Measurements from ENCODE around the gene PTPRR.
"Not testable (repeated sequence)": the region's sequence is repeated elsewhere in the genome, so short reads cannot be mapped to it uniquely, and the experiment has no call there.

PTPRR gene

DNA sequence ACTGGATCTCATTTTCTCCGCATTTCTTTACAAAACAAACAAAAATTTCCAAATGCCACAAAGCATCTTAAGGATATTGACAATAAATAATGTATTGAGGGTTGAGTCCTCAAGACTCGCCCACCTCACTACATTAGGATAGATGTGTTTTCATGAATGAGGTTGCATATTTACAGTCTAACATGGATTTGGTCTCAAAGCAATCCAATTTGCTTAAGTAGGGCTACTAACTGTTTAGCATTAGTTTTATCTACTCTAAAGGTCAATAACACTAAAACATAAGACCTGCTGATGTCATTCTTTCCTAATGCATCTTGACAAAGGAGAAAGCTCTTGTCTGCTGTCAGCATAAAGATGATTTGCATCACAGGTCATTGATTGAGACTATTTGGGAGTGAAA is 82.4 kb downstream of the PTPRR start:
- no peak for DNase-seq

DNA sequence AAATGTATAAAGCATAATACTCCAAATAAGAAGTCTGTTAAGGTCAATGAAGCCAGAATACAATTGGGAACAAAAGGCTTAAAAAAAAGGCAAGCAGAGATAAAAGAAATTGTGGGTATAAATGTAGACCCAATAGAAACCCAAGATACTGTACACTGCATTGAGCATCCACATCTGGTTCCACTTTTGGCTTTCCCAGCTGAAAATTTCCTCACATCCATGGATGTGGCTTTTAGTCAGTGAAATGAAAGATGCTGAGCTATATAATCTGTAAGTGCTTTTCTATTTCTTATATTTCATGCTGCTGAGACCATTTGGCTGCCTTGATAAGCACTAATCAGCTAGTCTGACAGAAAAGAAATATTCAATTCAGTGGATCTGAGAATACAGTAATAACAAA is 83.5 kb downstream of the PTPRR start:
- DNase-seq = no peak

DNA sequence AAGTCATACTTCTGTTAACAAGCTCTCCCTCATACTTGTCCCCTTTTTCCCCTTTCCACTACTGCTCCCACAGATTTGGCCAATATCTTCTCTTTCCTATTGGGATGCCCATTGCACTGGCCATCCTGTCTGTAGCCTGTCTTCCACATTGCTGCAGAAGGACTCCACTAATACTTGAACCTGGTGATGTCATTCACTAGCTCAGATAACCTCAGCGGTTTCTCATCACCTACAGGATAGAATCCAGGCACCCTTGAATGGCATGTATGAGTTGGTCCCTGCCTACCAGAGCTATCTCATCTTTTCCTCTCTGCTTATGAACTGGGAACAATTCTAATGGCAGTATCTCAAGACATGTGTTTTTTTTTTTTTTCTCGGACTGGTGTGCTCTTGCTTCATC is 84.6 kb downstream of the PTPRR start:
- DNase-seq = no peak

- no peak for DNase-seq
Measured at GRCh38 chr12:70831543-70831942, 89.0 kb downstream of the PTPRR start.

DNA sequence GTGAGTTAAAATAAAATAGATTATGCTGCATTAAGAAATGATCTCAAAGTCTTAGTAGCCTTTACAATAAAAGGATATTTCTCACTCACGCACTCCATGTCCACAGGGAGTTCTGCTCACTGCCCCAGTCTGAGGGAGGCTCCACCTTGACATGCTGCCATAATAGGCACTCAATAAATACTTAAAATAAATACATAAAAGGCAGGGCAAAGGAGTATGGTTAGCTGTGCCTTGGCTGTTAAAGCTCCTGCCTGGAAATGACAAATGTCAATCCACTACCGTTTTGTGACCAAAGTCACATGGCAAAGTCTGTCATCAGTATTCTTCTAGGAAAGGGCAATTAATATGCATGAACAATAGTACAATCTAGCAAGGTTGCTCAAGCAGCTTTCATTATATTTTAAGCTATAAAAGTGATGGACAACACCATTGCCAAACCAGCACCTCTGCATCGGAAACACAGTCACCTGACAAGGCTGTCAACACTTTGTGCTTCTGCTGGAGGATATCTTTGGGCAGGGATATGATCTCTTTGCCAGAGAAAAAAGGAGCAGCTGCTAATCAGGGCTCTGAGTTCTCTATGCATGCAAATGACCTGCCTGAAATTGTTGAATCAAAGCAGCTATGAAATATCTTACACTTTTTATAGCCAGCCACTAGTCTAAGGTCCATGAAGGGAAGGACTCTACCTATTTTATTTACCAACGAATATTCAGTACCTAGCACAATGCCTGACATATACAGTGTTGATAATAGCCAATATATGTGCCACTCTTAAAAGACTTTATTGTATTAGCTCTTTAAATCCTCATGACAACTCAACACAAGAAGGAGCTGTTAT is 90.1 kb downstream of the PTPRR start:
- DNase-seq = no peak

- no peak for DNase-seq
Measured at GRCh38 chr12:70829070-70829469, 91.5 kb downstream of the PTPRR start.

- no peak for DNase-seq
Measured at GRCh38 chr12:70828351-70828750, 92.2 kb downstream of the PTPRR start.

DNA sequence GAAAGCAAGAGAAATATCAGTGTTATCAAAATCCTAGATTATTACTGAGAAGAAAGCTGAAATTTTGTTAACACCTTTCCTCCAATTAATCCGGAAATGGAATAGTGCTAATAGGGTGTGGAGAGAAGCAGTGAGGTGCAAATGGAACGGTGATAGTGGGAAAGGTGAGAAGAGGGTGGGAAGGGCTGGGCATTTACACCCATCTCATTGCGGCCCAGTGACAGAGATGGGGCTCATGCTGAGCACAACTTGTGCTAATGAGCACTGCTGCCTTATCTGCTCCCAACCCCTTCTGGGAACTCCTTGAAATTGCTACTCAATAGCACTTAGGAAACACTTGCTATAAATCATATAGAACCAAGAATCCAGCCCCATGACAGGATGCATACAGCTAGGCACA is 94.4 kb downstream of the PTPRR start:
- DNase-seq = no peak

- no peak for DNase-seq
Measured at GRCh38 chr12:70824511-70824910, 96.0 kb downstream of the PTPRR start.

- DNase-seq = no peak
Measured at GRCh38 chr12:70823182-70823976, 97.2 kb downstream of the PTPRR start.

DNA sequence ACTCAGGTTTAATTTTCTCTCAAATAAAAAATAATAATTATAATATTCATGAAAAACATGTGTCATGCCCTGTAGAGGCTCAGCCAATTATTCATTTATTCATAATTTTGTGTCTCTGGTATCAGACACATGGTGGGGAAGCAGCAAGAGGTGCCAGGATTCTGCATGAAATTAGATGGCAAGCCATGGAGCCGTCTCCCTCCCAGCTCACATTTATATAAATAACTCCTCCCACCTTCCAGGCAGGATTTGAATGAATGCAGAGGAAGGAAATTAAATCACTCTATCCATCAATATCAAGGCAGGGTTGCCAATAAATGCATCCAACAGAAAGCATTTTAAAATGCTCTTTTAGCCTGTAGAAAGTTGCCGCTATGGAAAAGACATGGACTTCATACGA is 98.1 kb downstream of the PTPRR start:
- no peak for DNase-seq

GRCh38 chr12:70815971-70816391 is 104.6 kb downstream of the PTPRR start:
- no peak for DNase-seq

GRCh38 chr12:70815056-70815455 is 105.5 kb downstream of the PTPRR start:
- DNase-seq = no peak

- no peak for DNase-seq
Measured at GRCh38 chr12:70813559-70813958, 107.0 kb downstream of the PTPRR start.

GRCh38 chr12:70812136-70812535 is 108.4 kb downstream of the PTPRR start:
- DNase-seq = no peak

DNA sequence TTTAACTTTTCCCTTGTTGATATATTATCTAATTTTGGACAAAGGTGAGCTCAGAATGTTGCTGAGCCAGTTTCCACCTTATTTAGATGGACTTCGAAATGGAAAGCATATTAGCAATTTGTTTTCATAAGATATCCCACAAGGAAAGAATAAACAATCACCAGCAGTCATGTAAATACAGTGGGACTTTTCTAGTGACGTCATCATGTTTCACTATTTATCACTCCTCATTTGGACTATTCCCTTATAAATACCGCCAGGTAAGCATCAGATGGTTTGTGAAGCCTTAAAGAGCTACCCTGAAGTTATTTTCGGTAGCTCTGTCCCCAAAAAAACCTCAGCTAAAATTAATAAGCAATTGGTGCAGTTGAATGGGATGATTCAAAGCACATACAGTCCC is 110.7 kb downstream of the PTPRR start:
- no peak for DNase-seq

DNA sequence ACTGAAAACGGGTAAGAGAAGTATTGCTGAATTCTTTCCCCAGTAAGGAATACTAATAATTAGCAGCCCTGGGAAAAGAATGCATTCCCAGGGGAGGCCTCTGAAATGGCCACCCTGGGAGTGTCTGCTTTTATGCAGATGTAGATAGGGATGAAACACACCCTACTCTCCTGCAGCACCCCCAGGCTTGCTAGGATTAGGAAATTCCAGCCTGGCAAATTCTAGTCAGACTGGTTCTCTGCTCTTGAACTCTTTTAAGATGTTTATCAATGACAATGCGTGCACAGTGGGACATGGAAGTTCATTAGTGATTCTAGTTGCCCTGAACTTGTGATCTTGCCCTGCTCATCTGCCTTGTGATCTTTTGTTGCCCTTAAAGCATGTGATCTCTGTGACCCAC is 112.5 kb downstream of the PTPRR start:
- DNase-seq = not testable (repeated sequence)

GRCh38 chr12:70806827-70807226 is 113.7 kb downstream of the PTPRR start:
- no peak for DNase-seq

GRCh38 chr12:70806043-70806442 is 114.5 kb downstream of the PTPRR start:
- no peak for DNase-seq

- DNase-seq = no peak
Measured at GRCh38 chr12:70798016-70798783, 122.3 kb downstream of the PTPRR start.

DNA sequence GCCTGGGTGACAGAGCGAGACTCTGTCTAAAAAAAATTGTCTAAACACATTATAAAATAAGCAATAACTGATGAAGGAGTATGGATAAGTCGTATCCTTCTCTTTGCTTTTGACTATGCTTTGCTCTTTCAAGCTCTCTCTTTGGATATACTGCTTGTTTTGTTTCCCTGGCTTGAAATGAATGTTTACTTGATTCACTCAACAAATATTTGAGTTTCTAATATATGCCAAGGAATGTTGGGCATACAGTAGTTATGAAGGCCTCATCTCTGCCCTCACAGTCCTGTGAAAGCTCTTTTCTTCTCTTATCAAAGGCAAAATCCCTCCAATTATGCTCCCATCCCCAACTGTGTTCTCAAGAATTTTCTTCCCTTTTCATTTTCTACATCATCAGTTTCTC is 123.5 kb downstream of the PTPRR start:
- DNase-seq = no peak

- no peak for DNase-seq
Measured at GRCh38 chr12:70795608-70796007, 124.9 kb downstream of the PTPRR start.

DNA sequence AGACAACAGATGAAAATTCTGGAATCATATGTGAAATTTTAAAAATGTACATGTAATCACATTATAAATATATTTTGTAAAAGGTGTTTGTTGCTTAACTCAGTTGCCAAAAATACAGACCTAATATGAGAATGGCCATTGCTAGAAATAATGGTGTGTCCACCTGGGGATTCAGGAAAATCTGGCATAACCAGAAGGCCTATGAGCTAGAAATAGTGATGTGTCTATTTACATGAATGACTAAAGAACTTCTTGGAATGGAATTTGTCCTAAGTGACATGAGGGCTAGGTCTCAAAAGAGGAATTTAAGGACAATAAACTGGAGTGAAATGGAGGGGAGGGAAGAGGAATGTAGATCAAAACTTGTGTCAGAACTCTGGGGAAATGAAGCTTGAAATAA is 126.4 kb downstream of the PTPRR start:
- DNase-seq = no peak

- DNase-seq = no peak
Measured at GRCh38 chr12:70788774-70789173, 131.8 kb downstream of the PTPRR start.

Data from stimulated activated CD4-positive, alpha-beta T cell treated with anti-CD3 and anti-CD28 coated beads, Interleukin-1b, Interleukin-23, amount 100 ng/mL, for 48 hours (primary cell).